DMS114 treated with DMSO at 0.1 percent for 48 hours (cell line): ENCODE results near the gene ORC6.

Experiments used
- DNase-seq: peaks from one replicate; lab custom pipeline; 2025; ENCODE audit not compliant: unreplicated experiment; lab: John Stamatoyannopoulos, UW

The ORC6 gene

DNA sequence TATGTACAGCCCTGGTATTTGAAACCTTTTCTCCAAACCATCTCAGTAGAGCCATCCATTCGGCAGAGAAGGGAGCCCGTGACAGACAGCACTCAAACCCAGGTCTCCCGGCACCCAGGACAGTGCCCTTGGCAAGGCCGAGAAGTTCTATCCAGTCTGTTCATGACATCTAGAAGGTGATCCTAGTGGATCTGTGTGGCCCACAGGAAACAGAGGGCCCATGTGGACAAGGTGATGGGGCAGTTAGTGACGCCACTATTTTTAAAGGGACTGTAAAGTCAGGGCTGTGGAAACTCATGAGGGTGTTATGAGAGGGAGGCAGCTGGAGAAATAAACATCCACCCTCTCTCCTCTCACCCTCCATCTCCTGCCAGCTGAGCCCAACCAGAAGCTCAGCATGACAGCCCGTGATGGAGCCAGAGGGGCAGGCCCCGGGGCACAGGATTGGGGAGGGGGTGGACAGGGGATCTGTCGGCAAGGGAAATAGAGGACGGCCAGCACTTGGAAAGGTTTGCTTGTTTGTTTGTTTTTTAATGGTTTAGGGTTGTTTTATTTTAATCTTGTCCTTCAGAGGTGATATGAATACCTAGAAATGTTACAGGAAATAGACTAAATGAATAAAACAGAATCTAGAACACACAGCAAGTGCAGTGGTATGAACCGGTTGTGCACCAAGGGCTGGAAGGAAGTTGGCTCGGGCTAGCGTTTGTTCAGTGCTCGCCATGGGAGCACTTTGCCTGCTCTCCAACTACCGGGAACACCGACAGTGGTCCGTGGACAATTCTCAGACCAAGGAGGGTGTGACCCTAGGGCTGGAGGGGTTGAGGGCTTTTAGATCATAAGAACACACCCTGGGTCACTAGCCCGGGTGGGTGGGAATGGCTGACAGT, 41.6 kb downstream of the ORC6 start:
- DNase-seq = no peak

DNA sequence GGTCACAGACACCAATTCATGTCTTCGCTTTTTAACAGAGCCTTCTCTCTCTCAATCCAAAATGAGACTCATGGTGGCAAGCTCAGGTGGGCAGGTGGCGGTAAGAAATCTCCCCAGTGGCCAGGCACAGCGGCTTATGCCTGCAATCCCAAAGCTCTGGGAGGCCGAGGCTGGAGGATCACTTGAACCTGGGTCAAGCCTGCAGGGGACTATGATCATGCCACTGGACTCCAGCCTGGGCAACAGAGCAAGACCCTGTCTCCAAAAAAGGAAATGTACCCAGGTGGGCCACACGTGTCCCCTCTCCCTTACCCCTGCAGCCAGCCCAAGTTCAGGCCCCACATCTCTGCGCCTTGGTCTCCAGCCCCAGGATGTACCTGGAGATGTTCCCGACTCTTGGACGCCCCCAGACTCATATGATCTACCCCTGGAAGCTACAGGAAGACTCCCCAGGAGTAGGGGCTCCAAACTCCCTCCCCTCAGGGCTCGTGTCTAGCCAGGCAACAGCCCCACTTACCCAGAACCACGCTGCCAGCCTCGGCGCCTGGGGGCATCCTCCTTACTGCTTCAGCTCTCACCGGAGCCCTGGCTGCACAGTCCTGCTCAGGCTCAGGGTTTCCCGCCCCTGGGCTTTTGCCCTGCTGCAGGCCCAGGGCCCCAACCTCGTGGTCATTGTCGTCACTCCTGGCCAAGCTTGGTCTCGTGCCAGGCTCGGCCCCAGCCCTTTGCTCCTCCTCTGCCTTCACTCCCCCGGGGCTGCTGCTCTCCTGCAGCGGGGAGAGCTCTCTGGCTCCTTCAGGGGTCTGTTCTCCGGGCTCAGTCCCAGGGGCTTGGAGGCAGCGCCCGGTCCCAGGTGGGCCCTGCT, 42.5 kb downstream of the ORC6 start:
- no peak for DNase-seq

DNA sequence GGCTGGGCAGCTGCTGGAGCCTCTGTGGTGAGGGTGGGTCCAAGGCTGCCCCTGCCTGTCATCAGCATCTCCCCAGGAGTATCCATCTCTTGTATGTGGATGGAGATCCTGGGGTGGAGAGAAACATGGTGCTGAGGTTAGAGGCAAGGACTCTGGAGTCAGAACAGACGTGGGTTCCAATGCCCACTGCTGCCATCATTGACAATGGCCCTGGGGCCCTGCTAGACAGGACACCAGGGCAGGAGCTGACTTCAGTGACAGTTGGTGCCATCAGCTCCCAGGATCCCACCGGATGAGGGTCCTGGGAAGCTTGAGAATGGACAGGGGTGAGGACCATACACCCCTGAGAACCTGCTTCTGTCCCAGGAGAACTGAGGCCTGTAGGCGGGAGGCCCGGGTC, 43.1 kb downstream of the ORC6 start:
- no peak for DNase-seq

DNA sequence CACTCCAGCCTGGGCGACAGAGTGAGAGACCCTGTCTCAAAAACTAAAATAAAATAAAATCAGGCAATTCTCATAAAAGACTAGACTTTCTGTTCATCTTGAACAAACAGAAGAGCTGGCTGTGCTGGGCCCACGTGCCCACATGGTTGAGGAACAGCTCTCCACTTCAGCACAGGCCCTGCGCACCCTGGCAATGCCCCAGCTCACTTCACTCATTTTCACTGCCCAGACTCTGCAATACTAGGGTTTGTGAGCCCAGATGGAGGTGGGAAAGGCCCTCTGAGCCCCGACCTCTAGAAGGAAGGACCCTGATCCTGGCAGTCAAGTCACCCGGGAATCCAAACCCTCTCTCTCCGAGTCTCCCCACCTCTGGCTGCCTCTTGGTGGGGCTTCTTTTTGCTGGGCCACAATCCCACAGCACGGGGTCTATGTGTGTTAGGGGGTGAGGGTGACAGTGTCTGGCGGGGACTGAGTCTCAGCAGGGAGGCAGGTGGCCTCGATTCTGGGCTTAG, 43.9 kb downstream of the ORC6 start:
- DNase-seq = no peak

DNA sequence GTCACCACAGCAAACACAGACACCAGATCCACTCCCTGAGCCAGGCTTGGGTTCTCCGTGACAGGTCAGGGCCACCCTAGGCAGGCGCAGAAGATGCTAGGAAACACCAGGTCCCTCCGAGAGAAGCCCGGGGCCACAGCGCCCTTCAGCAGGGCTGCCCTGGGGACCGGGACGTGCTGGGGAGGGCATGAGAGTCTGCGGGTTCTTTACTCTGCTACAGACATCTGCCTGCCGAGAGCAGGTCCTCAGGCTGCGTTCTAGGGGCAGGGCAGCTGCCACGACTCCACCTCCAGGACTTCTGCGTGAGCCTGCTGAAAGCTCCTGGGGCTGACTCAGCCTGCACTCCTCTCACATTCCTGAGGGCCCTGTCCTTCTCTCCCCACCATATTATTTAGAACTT, 47.2 kb downstream of the ORC6 start:
- no peak for DNase-seq

DNA sequence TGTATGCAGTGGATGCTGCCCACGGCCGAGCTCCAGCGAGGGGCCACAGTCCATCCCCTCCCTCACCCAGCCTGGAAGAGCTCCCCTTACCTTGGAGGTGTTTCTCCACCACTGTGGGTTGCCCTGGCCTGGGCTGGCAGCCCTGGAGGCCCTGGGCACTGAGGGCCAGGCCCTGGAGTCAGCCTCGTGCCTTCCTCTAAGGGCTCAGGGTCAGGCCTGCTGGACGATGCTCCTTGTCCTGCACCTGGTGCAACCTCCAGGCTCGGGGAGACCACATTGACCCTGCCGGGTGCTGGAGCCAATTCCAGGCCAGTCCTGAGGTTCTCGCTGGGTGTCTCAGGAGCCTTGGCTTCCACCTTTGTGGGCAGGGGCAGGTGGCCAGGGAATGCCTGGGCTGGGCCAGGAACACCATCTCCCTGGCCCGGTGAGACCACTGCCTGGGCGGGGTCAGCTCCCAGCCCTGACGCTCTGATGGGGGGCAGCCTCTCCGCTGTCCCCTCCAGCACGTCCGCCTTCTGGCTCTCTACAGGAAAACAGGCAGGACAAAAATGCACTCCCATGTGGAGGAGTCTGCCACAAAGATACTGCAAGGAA, 48.3 kb downstream of the ORC6 start:
- no peak for DNase-seq

DNA sequence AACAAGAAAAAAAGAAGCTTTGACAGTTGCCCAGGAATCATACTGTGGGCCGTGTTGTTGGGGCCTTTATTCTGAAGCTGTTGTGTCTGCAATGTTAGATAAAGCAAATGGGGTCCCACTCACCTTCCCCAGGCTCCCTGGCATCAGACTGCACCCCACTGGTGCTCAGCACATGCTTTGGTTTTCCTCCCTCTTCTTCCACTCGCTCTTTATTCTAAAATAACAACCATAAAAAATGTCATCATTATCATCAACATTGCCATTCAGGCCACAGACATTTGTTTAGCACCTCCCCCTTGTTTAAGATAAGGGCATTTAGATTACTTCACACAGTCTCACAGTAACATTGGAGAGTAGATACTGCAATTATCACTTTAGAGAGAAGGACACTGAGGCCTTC, 50.5 kb downstream of the ORC6 start:
- DNase-seq = no peak

DNA sequence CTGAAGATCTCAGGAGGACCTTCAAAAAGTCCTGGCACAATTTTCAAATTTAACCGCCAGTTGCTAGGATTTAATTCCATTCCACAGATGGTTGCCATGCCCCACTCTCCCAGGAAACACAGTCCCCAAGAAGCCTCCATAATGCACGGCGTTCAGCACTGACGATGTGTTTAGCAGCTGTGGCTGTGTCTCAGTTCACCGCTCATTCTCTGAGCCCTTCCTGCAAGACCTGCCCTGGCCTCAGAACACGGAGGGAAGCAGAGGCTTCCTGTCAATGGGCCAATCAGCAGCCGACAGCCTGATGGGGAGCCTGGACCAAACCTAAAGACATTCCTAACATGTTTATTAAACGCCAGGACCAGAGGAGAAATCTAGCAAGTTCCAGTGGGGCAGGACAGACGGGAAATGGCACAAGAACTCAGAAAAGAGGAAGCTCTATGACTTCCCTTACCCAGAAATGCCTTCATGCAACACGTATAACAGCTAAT, 53.8 kb downstream of the ORC6 start:
- no peak for DNase-seq

DNA sequence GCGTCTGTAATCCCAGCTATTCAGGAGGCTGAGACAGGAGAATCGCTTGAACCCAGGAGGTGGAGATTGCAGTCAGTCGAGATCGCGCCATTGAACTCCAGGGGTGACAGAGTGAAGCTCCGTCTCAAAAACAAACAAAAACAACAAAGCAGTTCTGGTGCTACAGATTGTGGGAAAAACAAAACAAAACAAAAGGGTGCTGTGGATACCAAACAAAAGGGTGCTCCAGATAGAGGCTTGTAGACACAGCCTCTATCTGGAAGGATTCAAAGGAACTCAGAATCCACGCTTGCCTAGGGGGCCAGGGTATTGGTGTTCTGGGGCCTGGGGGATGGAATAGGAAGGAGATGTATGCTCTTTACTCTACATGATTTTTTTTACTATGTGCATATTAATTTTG, 56.2 kb downstream of the ORC6 start:
- no peak for DNase-seq

DNA sequence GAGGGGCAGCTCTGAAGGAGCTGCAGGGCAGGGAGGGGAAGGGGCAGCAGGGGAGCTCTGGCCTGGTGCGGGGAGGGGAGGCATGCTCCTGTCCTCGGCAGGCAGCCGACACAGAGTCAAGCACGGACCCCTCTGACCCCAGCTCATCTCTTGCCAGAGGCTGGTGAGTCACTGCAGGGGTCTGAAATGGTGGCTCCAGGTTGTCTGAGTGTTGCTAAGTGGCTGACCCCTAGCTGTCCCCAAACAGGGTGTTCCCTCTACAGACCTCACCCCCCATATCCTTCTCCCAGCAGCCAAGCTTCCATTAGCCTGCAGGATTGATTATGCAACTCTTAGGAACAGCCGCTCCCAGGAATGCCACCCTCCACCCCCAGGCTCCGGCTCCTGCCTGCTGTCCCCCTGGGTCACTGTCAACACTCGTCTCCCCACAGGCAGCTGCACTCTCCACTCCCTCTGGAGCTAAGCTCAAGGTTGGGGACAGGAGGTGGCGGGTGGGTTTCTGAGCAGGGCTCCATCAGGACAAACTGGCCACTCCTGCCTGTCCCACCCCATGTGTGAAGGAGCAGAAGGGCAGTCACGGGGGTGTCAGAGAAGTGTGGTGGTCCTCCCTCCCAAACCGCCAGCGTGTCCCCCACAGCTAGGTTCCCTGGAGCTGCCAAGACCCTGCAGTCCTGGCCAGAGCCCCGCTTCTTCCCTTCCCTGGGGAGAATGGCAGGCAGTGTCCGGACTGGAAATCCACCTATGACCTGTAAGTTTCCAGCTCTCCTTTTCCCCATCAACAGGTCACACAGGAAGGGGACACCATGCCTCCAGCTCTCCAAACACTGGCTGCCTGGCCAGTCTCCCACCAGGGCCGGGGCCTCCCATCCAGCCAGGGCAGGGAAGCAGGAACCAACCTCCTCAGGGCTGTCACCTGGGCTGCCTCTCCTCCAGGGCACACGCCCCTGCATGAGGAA, 57.6 kb downstream of the ORC6 start:
- no peak for DNase-seq
